Activated CD4-positive, alpha-beta T cell treated with anti-CD3 and anti-CD28 coated beads for 1 hour (primary cell): Measurements from ENCODE around the gene APOC1.
"Not testable (repeated sequence)": the region's sequence is repeated elsewhere in the genome, so short reads cannot be mapped to it uniquely, and the experiment has no call there.

Experiments used
- DNase-seq: peaks from one replicate; pipeline ENCODE4 v3.0.0-alpha.2; 2020

Gene APOC1

DNA sequence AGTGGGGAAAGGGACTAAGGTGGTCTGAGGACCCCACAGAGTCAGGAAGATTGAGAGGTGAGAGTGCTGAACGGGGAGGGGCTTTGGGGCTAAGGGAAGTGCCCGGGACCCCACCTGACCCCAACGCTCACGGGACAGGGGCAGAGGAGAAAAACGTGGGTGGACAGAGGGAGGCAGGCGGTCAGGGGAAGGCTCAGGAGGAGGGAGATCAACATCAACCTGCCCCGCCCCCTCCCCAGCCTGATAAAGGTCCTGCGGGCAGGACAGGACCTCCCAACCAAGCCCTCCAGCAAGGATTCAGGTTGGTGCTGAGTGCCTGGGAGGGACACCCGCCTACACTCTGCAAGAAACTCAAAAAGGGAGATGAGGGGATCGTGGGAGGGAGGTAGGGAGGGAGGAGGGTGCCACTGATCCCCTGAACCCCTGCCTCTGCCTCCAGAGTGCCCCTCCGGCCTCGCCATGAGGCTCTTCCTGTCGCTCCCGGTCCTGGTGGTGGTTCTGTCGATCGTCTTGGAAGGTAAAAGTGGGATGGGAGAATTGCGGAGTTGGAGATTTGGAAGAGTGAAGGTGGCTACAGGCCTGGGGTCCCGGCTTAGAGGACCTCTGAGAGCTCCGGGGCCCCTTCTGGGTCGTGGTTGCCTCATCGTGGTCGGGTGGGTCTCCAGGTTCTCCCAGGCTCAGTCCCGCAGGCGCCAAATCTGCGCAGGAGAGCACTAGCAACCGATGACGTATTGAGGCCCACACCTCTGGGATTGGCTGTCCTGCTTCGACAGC, at the start of gene APOC1:
TSS of gene APOC1 (plus strand) at position 176 of the 774 bp plus-strand sequence. CDS start at position 460, 284 bp downstream.
- DNase-seq = peak; percentile 65

DNA sequence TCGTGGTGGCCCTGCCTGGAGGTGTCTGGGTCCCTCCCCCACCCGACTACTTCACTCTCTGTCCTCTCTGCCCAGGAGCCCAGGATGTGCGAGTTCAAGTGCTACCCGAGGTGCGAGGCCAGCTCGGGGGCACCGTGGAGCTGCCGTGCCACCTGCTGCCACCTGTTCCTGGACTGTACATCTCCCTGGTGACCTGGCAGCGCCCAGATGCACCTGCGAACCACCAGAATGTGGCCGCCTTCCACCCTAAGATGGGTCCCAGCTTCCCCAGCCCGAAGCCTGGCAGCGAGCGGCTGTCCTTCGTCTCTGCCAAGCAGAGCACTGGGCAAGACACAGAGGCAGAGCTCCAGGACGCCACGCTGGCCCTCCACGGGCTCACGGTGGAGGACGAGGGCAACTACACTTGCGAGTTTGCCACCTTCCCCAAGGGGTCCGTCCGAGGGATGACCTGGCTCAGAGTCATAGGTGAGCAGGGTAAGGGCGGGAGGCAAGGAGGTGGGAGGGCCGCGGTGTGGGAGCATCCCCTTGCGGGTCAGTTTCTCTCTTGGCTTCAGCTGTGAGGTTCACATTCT, 49.1 kb upstream of the APOC1 start:
- DNase-seq = no peak

DNA sequence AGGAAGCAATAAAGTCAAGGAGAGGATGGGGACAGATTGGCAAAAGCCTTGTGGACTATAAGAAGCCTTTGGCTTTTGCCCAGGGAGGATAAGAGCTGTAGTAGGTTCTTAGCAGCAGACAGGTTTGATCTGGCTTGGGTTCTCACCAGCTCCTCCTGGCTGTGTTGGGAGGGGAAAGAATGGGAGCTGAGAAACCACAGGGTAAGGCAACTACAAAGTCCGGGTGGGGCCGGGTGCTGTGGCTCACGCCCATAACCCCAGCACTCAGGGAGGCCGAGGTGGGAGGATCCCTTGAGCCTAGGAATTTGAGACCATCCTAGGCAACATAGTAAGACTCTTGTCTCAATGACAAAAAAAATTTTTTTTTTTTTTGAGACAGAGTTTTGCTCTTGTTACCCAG, 47.7 kb upstream of the APOC1 start:
- DNase-seq = no peak

DNA sequence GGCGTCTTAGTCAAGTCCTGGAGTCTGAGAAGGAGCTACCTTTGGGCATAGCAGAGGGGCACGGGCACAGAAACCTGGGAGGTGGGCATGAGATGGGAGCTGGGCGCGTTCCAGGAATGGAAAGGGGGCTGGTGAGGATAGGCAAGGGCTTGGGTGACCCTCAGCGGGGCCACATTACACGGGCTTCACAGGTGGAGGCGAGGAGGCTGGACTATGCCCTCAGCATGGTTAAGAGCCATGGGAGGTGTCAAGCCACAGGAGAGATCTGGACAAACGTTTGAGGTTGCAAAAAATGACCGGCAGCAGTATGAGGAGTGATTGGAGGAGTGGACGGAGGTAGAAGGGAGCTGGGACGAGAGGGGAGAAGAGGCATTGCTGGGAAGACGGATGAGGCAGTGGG, 46.8 kb upstream of the APOC1 start:
- DNase-seq = no peak

GRCh38 chr19:44869733-44870470, 44.5 kb upstream of the APOC1 start:
- DNase-seq = no peak

DNA sequence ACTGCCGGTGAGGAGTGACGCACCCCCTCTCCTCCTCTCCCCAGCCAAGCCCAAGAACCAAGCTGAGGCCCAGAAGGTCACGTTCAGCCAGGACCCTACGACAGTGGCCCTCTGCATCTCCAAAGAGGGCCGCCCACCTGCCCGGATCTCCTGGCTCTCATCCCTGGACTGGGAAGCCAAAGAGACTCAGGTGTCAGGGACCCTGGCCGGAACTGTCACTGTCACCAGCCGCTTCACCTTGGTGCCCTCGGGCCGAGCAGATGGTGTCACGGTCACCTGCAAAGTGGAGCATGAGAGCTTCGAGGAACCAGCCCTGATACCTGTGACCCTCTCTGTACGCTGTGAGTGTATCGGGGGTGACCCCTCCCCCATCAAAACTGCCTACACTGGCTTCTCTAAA, 42.6 kb upstream of the APOC1 start:
- DNase-seq = no peak

DNA sequence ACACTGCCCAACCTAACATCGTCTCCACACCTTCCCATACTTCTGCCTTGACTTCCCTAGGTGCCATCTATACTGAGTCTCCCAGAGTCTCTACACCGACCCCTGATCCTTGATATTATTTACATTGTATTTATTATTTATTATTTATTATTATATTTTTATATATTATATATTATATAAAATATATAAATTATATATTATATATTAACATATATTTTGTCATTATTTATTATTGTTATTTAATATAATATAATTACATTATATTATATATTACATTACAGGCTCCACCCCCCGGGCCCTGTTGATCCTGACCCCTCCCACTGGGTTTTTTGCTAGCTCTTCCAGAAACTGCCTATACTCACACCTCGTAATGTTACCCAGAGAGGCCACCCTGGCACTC, 41.7 kb upstream of the APOC1 start:
- no peak for DNase-seq

GRCh38 chr19:44874317-44874716, 40.1 kb upstream of the APOC1 start:
- DNase-seq = no peak

GRCh38 chr19:44875666-44876451, 38.5 kb upstream of the APOC1 start:
- DNase-seq = no peak

GRCh38 chr19:44876930-44877535, 37.4 kb upstream of the APOC1 start:
- no peak for DNase-seq

- no peak for DNase-seq
Measured at GRCh38 chr19:44878120-44878865, 36.1 kb upstream of the APOC1 start.

- no peak for DNase-seq
Measured at GRCh38 chr19:44879309-44880065, 34.9 kb upstream of the APOC1 start.

GRCh38 chr19:44882063-44882462, 32.3 kb upstream of the APOC1 start:
- no peak for DNase-seq

DNA sequence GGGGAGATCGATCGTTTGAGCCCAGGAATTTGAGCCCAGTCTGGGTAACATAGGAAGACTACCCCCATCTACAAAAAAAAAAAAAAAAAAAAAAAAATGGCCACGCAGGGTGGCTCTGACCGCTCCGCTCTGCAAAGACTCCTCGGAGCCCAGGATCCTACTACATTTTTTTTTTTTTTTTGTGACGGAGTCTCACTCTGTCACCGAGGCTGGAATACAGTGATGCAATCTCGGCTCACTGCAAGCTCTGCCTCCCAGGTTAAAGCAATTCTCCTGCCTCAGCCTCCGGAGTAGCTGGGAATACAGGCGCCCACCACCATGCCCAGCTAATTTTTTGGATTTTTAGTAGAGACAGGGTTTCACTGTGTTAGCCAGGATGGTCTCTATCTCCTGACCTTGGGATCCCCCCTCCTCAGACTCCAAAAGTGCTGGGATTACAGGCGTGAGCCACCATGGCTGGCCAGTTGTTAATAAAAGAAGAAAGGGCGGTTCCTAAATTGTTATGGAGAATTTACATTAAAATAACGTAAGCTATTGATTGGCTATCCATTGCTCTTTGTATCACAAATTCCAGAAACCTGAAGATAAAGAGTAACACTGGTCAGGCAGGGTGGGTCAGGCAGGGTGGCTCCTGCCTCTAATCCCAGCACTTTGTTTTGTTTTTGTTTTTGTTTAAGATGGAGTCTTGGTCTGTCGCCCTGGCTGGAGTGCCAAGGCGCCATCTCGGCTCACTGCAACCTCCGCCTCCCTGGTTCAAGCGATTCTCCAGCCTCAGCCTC, 31.6 kb upstream of the APOC1 start:
- not testable (repeated sequence) for DNase-seq

- DNase-seq = no peak
Measured at GRCh38 chr19:44883922-44884321, 30.5 kb upstream of the APOC1 start.

DNA sequence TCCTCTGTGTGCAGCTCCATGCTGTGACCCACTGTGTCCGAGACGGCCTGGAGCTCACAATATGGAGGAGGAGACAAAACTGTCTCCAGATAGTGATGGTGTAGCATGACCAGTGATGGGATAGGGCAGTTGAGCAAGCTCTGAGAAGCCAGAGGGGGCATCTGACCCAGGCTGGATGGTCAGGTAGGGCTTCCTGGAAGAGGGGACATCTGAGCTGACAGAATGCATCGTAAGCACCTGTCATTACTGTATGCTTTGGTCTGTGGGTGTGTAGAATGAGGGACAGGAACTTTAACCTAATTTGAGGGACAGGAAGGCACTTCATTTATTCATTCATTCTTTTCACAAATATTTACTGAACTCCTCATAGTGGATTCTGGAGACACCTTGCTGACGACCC, 29.8 kb upstream of the APOC1 start:
- no peak for DNase-seq

DNA sequence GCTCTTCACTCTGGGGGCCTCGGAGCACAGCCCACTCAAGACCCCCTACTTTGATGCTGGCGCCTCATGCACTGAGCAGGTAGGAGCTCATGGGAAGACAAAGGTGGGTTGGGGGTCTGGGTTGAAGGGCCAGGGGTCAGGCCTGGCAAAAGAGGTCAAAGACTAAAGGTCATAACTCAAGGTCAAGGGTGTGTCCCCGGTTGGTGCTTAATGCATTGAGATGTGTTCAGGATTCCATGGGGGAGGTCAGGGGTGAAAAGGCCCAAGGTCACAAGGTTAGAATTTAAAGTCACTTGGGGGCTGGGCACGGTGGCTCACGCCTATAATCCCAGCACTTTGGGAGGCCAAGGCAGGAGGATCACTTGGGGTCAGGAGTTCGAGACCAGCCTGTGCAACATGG, 28.3 kb upstream of the APOC1 start:
- no peak for DNase-seq

GRCh38 chr19:44887648-44888047, 26.8 kb upstream of the APOC1 start:
- no peak for DNase-seq

DNA sequence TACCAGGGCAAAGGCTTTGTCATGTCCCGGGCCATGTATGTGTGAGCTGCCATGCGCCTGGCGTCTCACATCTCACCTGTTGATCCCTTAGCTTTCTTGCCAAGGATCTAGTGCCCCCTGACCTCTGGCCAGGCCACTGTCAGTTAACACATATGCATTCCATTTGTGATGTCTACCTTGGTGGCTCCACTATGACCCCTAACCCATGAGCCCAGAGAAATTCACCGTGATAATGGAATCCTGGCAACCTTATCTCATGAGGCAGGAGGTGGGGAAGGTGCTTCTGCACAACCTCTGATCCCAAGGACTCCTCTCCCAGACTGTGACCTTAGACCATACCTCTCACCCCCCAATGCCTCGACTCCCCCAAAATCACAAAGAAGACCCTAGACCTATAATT, 26.1 kb upstream of the APOC1 start:
- not testable (repeated sequence) for DNase-seq

- no peak for DNase-seq
Measured at GRCh38 chr19:44889830-44890365, 24.5 kb upstream of the APOC1 start.
